Measurements from ENCODE around the gene PEX11G.

- no peak for TF ChIP-seq CTCF (IDR thresholded peaks at IDR 0.05)
- TF ChIP-seq POLR2A (IDR thresholded peaks at IDR 0.05), result no peak
- no peak for TF ChIP-seq POLR2AphosphoS5 (IDR thresholded peaks at IDR 0.05; ENCODE audit: insufficient read depth in 1 of 2, low read depth in 1 of 2)
Measured at GRCh38 chr19:7504684-7505083, 15.8 kb upstream of the PEX11G start.

All from vagina (tissue), 2 donors.